Calu3 (cell line): Measurements from ENCODE around the gene CHMP3. TPM values are rescaled to one million over a fixed set of nuclear protein-coding genes. Genes with fewer than 3 reads are reported as not detected.

Experiments
- BruUV-seq: library from RNA; stranded (reverse); fragments of 400-500 nt; replicated peaks from 2 replicates; lab custom pipeline; 2021; lab: Mats Ljungman, UMichigan
- CTCF ChIA-PET: fragments of 300-600 bp; sonication (Branson Sonifier 250); formaldehyde crosslinking; loops from one replicate; lab custom pipeline; 2022; ENCODE audit warnings: antibody characterized with exemption; lab: Charles Lee
- DNase-seq: peaks from one replicate; pipeline ENCODE4 v3.0.0; 2022
- H3K27ac Mint-ChIP-seq: one replicate; pipeline ENCODE4 v1.8.0; 2022; ENCODE audit warnings: mixed read lengths; ENCODE audit not compliant: unreplicated experiment
- H3K27me3 Mint-ChIP-seq: one replicate; pipeline ENCODE4 v1.8.0; 2022; ENCODE audit warnings: mixed read lengths; ENCODE audit not compliant: unreplicated experiment
- H3K36me3 Mint-ChIP-seq: one replicate; pipeline ENCODE4 v1.8.0; 2022; ENCODE audit warnings: mild to moderate bottlenecking, moderate library complexity, mixed read lengths; ENCODE audit not compliant: insufficient read depth, unreplicated experiment
- H3K4me1 Mint-ChIP-seq: one replicate; pipeline ENCODE4 v1.8.0; 2022; ENCODE audit warnings: mild to moderate bottlenecking, low read depth, mixed read lengths; ENCODE audit not compliant: unreplicated experiment
- H3K4me3 Mint-ChIP-seq: one replicate; pipeline ENCODE4 v1.8.0; 2022; ENCODE audit warnings: mild to moderate bottlenecking, low read depth, moderate library complexity, mixed read lengths; ENCODE audit not compliant: unreplicated experiment
- H3K9me3 Mint-ChIP-seq: one replicate; pipeline ENCODE4 v1.8.0; 2022; ENCODE audit warnings: low read depth, mixed read lengths; ENCODE audit not compliant: unreplicated experiment
- CTCF ChIP-seq: fragments of 200-600 bp; IDR thresholded peaks from one replicate; pipeline ENCODE4 v1.8.0; 2022; ENCODE audit warnings: antibody characterized with exemption; ENCODE audit not compliant: unreplicated experiment
- intact Hi-C: fragments of 100-400 bp; cut with micrococcal nuclease; formaldehyde crosslinking; loops from one replicate; pipeline ENCODE4 v1.10.0; 2022; ENCODE audit not compliant: unreplicated experiment
- total RNA-seq: library from RNA; stranded (reverse); gene quantifications from 2 replicates; pipeline ENCODE4 v1.2.3, GENCODE V29; 2022

CHMP3 gene
- total RNA-seq, 1 experiment from 2014 or later: 127 TPM

- no TSS peak for BruUV-seq
- intact Hi-C loops: no loop called here
- no peak for DNase-seq
- peaks cover 2% of the 10 kb centered on the region for H3K9me3 Mint-ChIP-seq
- CTCF ChIA-PET: no interaction called here
- H3K4me3 Mint-ChIP-seq: no peak overlapping the region
- H3K27ac Mint-ChIP-seq: no peak overlapping the region
- no peaks in the 10 kb centered on the region for H3K27me3 Mint-ChIP-seq
- TF ChIP-seq CTCF: no peak
- H3K36me3 Mint-ChIP-seq: peaks cover 14% of the 10 kb centered on the region
- peaks cover 12% of the 10 kb centered on the region for H3K4me1 Mint-ChIP-seq
These were observed 21.9 kb downstream of the CHMP3 start for GRCh38 chr2:86541334-86541733.

- H3K27ac Mint-ChIP-seq: no peak overlapping the region
- DNase-seq: no peak
- no peak overlapping the region for H3K4me3 Mint-ChIP-seq
- no peak for TF ChIP-seq CTCF
- H3K4me1 Mint-ChIP-seq: no peaks in the 10 kb centered on the region
- CTCF ChIA-PET: no interaction called here
- H3K36me3 Mint-ChIP-seq: no peaks in the 10 kb centered on the region
- no peaks in the 10 kb centered on the region for H3K27me3 Mint-ChIP-seq
- intact Hi-C loops: no loop called here
- H3K9me3 Mint-ChIP-seq: peaks cover 6% of the 10 kb centered on the region
- no TSS peak for BruUV-seq
These were observed 29.7 kb downstream of the CHMP3 start for GRCh38 chr2:86533589-86533988.

GRCh38 chr2:86525421-86526340 lies 37.6 kb downstream of the CHMP3 start:
- no peaks in the 10 kb centered on the region for H3K27me3 Mint-ChIP-seq

GRCh38 chr2:86523491-86523890 lies 39.8 kb downstream of the CHMP3 start:
- no peak for TF ChIP-seq CTCF
- no peak overlapping the region for H3K4me3 Mint-ChIP-seq
- CTCF ChIA-PET: no interaction called here
- H3K27me3 Mint-ChIP-seq: no peaks in the 10 kb centered on the region
- H3K4me1 Mint-ChIP-seq: no peaks in the 10 kb centered on the region
- no peak for DNase-seq
- H3K27ac Mint-ChIP-seq: no peak overlapping the region
- no TSS peak for BruUV-seq
- intact Hi-C loops: no loop called here
- peaks cover 2% of the 10 kb centered on the region for H3K9me3 Mint-ChIP-seq
- H3K36me3 Mint-ChIP-seq: no peaks in the 10 kb centered on the region

More at GRCh38 chr2:86525421-86526340, 37.6 kb downstream of the CHMP3 start:
- Mint-ChIP-seq H3K4me1 (no peaks in the 10 kb centered on the region), H3K4me3 (no peak overlapping the region), H3K9me3 (no peaks in the 10 kb centered on the region), H3K27ac (no peak overlapping the region), H3K36me3 (no peaks in the 10 kb centered on the region)
- intact Hi-C loops: no loop called here
- DNase-seq: no peak
- CTCF ChIA-PET: no interaction called here
- BruUV-seq: no TSS peak
- no peak for TF ChIP-seq CTCF
